NCI-H2029 (cell line): ENCODE data around the gene NCF4.

Experiments used
- DNase-seq: peaks from one replicate; lab custom pipeline; 2025; lab: John Stamatoyannopoulos, UW

The NCF4 gene

GRCh38 chr22:36864454-36865215, 3.8 kb downstream of the NCF4 start:
- no peak for DNase-seq

GRCh38 chr22:36865346-36865745, 4.5 kb downstream of the NCF4 start:
- no peak for DNase-seq

GRCh38 chr22:36867695-36868094, 6.9 kb downstream of the NCF4 start:
- no peak for DNase-seq

- DNase-seq = no peak
Measured at GRCh38 chr22:36868546-36869181, 7.9 kb downstream of the NCF4 start.

- DNase-seq = no peak
Measured at GRCh38 chr22:36870250-36870649, 9.4 kb downstream of the NCF4 start.

GRCh38 chr22:36871669-36872081, 10.9 kb downstream of the NCF4 start:
- no peak for DNase-seq

GRCh38 chr22:36872084-36872483, 11.3 kb downstream of the NCF4 start:
- DNase-seq = no peak

GRCh38 chr22:36872866-36873498, 12.2 kb downstream of the NCF4 start:
- DNase-seq = no peak

- DNase-seq = no peak
Measured at GRCh38 chr22:36873614-36874308, 13.0 kb downstream of the NCF4 start.

- no peak for DNase-seq
Measured at GRCh38 chr22:36874309-36874696, 13.5 kb downstream of the NCF4 start.

GRCh38 chr22:36874736-36875135, 13.9 kb downstream of the NCF4 start:
- DNase-seq = no peak

- no peak for DNase-seq
Measured at GRCh38 chr22:36875741-36876140, 14.9 kb downstream of the NCF4 start.

- no peak for DNase-seq
Measured at GRCh38 chr22:36879775-36880174, 19.0 kb downstream of the NCF4 start.

- no peak for DNase-seq
Measured at GRCh38 chr22:36881504-36882245, 20.9 kb downstream of the NCF4 start.

- no peak for DNase-seq
Measured at GRCh38 chr22:36884349-36885158, 23.7 kb downstream of the NCF4 start.

GRCh38 chr22:36885474-36885873, 24.7 kb downstream of the NCF4 start:
- no peak for DNase-seq

GRCh38 chr22:36886016-36886415, 25.2 kb downstream of the NCF4 start:
- no peak for DNase-seq

- DNase-seq = no peak
Measured at GRCh38 chr22:36887162-36887561, 26.4 kb downstream of the NCF4 start.

GRCh38 chr22:36891646-36892045, 30.8 kb downstream of the NCF4 start:
- DNase-seq = no peak

- DNase-seq = no peak
Measured at GRCh38 chr22:36892292-36892691, 31.5 kb downstream of the NCF4 start.

GRCh38 chr22:36893262-36893661, 32.5 kb downstream of the NCF4 start:
- DNase-seq = no peak
